Left kidney (tissue), 2 donors: ENCODE measurements around the gene RPL36AL. TPM values are rescaled to one million over a fixed set of nuclear protein-coding genes. Genes with fewer than 3 reads are reported as not detected.

ENCODE experiments used
- DNase-seq: peaks from one replicate; pipeline ENCODE4 v3.0.0-alpha.2; 2013
- polyA plus RNA-seq: library from polyadenylated mRNA; unstranded; fragments of 120-200 nt; gene quantifications from one replicate; pipeline ENCODE4 v1.2.1, GENCODE V29; 2013; ENCODE audit not compliant: insufficient read length

The RPL36AL gene
- polyA plus RNA-seq, 1 donor: 196 TPM

DNA sequence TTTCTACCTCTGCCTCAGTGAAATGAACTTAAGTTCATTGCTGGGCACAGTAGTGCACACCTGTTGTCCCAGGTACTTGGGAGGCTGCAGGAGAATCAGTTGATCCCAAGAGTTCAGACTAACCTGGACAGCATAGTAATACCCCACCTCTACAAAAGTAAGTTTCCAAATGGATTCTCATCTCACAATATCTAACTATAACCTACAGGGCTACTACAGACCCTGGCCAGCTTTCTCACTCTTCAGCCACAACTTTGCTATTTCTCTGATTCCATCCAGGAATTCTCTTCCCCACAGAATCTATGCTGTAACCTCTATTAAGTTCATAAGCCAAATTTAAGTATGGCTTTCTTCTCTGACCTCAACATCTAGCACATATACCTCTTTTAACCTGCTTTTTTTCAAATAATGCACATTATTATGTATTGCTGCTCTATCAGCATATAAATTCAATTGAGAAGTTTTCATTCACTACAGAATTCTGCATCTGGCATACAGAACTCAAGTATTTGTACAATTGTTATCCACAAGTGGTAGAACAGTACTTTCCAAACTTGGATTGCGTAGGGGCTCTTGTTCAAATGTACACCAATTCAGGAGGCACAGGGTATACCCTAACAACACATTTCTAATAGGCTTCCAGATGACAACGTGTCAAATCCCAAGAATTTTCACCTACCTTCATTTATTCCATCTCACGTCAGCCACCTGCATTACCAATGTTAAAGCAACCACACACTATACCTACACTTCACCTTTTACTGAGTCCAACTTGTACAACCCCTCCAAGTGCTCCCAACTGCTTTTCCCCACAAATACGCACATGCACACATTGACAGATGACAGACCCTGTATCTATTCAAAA is 38.1 kb downstream of the RPL36AL start:
- no peak for DNase-seq

DNA sequence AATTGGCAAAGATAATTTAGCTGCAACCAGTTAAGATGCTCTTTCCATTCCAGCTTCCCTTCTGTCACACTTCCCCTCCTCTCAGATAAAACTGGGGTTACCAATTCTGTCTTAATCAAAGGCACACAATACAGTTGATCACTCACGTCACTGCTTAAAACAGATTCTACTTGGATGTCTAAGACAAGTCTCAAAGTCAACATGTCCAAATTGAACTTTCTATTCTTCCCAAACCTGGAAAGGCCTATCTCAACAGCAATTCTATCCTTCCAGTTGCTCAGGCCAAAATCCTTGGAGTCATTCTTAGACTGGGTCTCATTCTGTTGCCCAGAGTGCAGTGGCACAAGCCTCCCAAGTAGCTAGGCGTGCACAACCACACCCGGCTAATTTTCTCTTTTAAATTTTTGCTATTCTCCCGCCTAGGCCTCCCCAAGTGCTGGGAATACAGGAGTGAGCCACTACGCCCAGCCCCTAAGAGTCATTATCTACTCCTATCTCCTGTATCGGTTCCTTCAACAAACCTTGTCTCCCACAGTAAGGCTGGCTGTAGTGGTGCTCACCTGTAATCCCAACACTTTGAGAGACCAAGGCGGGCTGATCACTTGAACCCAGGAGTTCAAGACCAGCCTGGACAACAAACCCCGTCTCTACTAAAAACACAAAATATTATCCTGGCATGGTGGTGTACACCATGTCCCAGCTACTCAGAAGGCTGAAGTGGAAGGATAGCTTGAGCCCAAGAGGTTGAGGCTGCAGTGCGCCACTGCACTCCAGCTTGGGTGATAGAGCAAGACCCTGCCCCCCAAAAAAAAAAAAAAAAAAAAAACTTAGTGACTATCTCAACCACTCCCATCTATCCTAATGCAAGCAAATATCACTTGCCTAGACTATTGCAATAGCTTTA is 39.0 kb downstream of the RPL36AL start:
- DNase-seq: no peak

DNA sequence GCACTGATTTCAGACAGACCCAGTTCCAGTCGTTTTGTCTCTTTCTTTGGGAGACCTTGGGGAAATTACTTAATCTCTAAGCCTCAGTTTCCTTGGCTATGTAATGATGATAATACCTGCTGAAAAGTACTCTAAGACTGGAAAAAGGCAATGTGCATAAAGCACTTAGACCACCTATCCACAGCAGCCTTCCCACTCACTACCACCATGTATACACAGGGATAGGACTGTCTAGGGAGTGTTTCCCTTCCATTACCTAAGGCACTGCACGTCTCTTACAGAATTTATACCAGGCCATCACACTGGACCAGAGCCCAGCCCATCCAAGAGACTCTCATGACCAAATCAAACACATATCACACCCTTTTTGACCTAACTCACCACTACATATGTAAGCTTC is 40.6 kb downstream of the RPL36AL start:
- no peak for DNase-seq

DNA sequence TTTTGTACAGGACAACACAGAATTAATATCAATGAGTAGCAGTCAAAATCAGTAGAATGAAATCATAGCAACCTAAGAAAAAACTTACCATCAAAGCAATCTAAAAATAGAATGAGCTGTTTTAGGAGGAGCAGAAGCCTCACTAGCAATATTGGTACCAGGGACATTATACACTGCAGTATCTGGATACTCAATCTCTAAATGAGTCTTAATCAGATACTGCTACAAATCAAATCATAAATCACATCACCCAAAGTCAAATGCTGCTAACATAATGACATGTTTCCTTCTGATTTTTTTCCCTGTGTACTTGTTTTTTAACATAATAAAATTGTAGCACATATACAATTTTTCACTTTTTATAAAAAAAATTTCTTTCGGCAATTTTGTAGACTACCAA is 42.3 kb downstream of the RPL36AL start:
- DNase-seq: no peak

DNA sequence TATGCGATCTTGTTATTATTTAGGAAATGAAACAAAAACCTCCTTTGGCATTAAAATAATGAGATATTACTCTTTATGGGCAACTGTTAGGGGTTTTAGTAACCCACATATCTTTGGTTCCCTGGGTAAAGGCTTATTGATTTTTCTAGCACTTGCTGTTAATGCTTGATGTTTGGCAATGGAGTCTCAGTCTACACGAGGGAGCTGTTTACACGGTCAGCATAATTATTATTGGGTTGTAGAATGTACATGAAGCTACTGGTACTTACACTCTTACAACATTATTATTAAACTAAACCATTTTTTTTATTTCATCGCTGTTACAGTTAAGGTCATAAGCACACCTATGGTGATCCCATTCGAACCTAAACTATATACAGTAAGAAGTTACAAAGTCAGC is 46.4 kb downstream of the RPL36AL start:
- DNase-seq: no peak

DNA sequence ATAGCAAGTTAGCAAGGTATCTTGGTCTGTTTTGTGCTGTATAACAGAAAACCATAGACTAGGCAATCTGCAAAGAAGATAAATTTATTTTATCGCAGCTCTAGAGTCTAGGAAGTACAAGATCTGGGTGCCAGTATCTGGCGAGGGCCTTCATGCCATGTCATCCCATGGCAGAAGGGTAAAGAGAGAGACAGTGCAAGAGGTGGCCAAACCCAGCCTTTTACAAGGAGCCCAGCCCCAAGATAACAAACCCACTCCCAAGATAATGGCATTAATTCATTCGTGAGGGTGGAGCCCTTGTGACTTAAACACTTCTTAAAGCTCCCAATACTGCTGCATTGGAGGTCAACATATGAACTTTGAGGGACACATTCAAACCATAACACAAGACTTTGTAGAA is 51.1 kb downstream of the RPL36AL start:
- DNase-seq: no peak

Other genes with a start within 250 kb of the RPL36AL start
- 1,314 TPM for gene RPS29, start 34.2 kb downstream of the RPL36AL start, polyA plus RNA-seq
- 17.5 TPM for gene LRR1, start 21.7 kb downstream of the RPL36AL start, polyA plus RNA-seq
- 4.4 TPM for gene MGAT2, start 173 bp upstream of the RPL36AL start, polyA plus RNA-seq
- 17.5 TPM for gene DNAAF2, start 14.6 kb upstream of the RPL36AL start, polyA plus RNA-seq
- gene POLE2, start 67.6 kb upstream of the RPL36AL start, polyA plus RNA-seq: 34.7 TPM
- gene KLHDC1, start 72.5 kb upstream of the RPL36AL start, polyA plus RNA-seq: 7.5 TPM
- 174 TPM for gene KLHDC2, start 147.5 kb upstream of the RPL36AL start, polyA plus RNA-seq
- gene NEMF, start 232.2 kb upstream of the RPL36AL start, polyA plus RNA-seq: 97.8 TPM